ENCODE results near the gene SAMD4B. TPM values are rescaled to one million over a fixed set of nuclear protein-coding genes. Genes with fewer than 3 reads are reported as not detected.

The SAMD4B gene
- total and polyA plus RNA-seq, 2 of the 8 experiments (the other 6 are each of a cell fraction or from before 2014, with no cell fraction given), result 137 to 158 TPM

DNA sequence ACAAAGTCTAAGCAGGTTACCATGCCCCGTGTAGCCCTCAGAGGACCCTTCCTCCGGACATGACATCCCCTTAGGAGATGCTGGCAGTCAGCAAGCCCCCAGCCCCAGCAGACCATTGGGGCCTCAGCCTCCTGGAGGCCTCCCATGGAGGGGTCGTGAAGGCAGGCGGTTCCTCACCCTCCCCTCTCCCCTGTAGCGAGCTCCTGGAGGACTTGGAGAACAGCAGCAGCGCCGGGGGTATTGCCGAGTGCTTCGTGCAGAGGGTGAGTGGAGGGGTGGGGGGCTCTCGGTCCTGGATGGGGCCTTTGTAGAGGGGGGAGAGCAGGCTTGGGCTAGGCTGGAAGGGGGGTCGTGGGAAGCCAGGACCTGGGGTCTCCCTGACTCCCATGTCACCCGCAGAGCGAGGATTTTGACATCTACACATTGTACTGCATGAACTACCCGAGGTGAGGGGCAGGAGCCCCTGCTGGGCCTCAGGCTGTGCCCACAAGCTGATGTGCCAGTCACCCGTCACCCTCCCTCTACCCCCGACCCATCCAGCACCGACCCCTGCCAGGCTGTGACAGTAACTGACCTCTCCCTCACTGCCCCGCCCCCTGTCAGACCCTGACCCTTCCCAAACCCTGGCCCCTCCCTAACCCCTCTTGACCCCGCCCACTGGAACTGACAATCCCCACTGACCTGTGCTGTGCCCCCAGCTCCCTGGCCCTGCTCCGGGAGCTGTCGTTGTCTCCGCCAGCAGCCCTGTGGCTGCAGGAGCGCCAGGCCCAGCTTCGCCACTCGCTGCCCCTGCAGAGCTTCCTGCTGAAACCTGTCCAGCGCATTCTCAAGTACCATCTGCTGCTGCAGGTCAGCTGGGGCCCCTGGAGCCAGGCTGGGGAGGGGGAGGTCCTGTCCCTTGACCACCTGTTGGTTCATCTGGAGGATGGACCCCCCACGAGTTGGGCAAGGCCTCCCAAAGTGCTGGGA lies 74.2 kb downstream of the SAMD4B start:
- H4K91ac ChIP-seq (replicated peaks; ENCODE audit: insufficient read length, low read length), result no peak overlapping the region
- no peaks in the 10 kb centered on the region; the same call in 1 of the 2 replicates for H3K79me1 ChIP-seq (ENCODE audit: low read depth, low read length)
- peaks cover 7 to 22% of the 10 kb centered on the region in 2 experiments for H4K20me1 ChIP-seq (replicated peaks in 1 of 2; ENCODE audit: control insufficient read depth in 1 of 2, insufficient read depth in 2 of 2, low read length in 2 of 2)
- no peak overlapping the region for H3K23ac ChIP-seq (ENCODE audit: insufficient read length)
- H3K79me2 ChIP-seq (ENCODE audit: control insufficient read depth in 1 of 2, insufficient read depth in 2 of 2, low read length in 2 of 2), result peaks cover 6 to 17% of the 10 kb centered on the region in 2 experiments; a peak in 3 of 4 replicates
- no peaks in the 10 kb centered on the region for H3K27me3 ChIP-seq (replicated peaks in 1 of 4; ENCODE audit: control insufficient read depth in 3 of 4, extremely low read depth in 1 of 4, insufficient read depth in 3 of 4, low read length in 3 of 4)
- POLR2A ChIA-PET (ENCODE audit: partially characterized antibody), result interaction anchor here (0.6 to 25.7 kb wide), 8 partner anchors 9 to 1469 kb away, joined by 3 to 1154 read pairs (median 4); partner anchors contain the start of genes MED29, PAF1, RPS16 and SUPT5H
- H3K23me2 ChIP-seq (ENCODE audit: low read depth, low read length), result peaks cover 9% of the 10 kb centered on the region
- WGBS, 2 experiments (ENCODE audit: extremely low coverage in 1 of 2, insufficient coverage in 1 of 2, insufficient read length in 1 of 2, insufficient replicate concordance in 2 of 2, low coverage in 1 of 2, low lambda C conversion rate in 2 of 2, missing lambda C conversion rate in 1 of 2), result 86% methylated on average over 24 of the region's 27 CpGs; no CpG with 5 or more reads in 1 of the 2 experiments
- no peak overlapping the region for H3K18ac ChIP-seq (ENCODE audit: extremely low read depth, low read length)
- peak overlapping the region in 1 of 4 experiments; percentile 8; a peak in 2 of 8 replicates for H3K4me3 ChIP-seq (ENCODE audit: extremely low read depth in 1 of 4, insufficient read depth in 2 of 4, low read depth in 3 of 4, low read length in 4 of 4)
- H2BK120ac ChIP-seq (replicated peaks; ENCODE audit: low read depth, low read length), result no peak overlapping the region
- peak in 1 of 2 experiments; percentile 53 for DNase-seq (ENCODE audit: low read depth in 1 of 2, low spot score in 2 of 2)
- H2BK20ac ChIP-seq (ENCODE audit: low read length), result no peak overlapping the region
- H2BK15ac ChIP-seq (ENCODE audit: low read length), result no peak overlapping the region
- H2AFZ ChIP-seq (ENCODE audit: low read length), result no peak overlapping the region
- no peak for FAIRE-seq
- H4K5ac ChIP-seq (ENCODE audit: insufficient read length, low read depth, low read length), result no peak overlapping the region
- peak overlapping the region; percentile 17; the same call in 1 of the 2 replicates for H4K8ac ChIP-seq (ENCODE audit: extremely low read depth, insufficient read depth, low read length)
- no peak overlapping the region for H3K27ac ChIP-seq (ENCODE audit: low read depth, low read length)
- H3K9ac ChIP-seq (replicated peaks in 1 of 4; ENCODE audit: extremely low read depth in 1 of 4, low read depth in 3 of 4, low read length in 3 of 4), result no peak overlapping the region
- H3K4me1 ChIP-seq (replicated peaks in 1 of 4; ENCODE audit: control insufficient read depth in 3 of 4, insufficient read depth in 4 of 4, low read length in 3 of 4), result peaks cover 1 to 16% (median 8%) of the 10 kb centered on the region in 4 experiments; a peak in 6 of 7 replicates
- H3K14ac ChIP-seq (ENCODE audit: insufficient read length), result no peak overlapping the region
- peaks cover 5 to 25% (median 14%) of the 10 kb centered on the region in 4 experiments for H3K36me3 ChIP-seq (ENCODE audit: control insufficient read depth in 2 of 4, insufficient read depth in 4 of 4, low read length in 3 of 4)
- H2BK12ac ChIP-seq (ENCODE audit: low read depth, low read length), result no peak overlapping the region
- H2AK5ac ChIP-seq (ENCODE audit: low read depth, low read length), result no peak overlapping the region
- CTCF ChIA-PET (ENCODE audit: partially characterized antibody), result interaction anchor here (0.6 to 3.1 kb wide), 7 partner anchors 11 to 58 kb away, joined by 3 to 13 read pairs (median 4); partner anchors contain the start of gene RPS16
- no peaks in the 10 kb centered on the region for H3K9me3 ChIP-seq (ENCODE audit: insufficient read depth in 2 of 2, low read depth in 1 of 2, low read length in 1 of 2)
- no peak overlapping the region for H3K56ac ChIP-seq (replicated peaks; ENCODE audit: insufficient read length, low read depth, low read length)
- H3K4me2 ChIP-seq (ENCODE audit: insufficient read depth in 1 of 2, low read depth in 2 of 2, low read length in 2 of 2), result no peak overlapping the region
- no peak overlapping the region for H2BK5ac ChIP-seq (ENCODE audit: low read depth, low read length)
- no peak overlapping the region for H3K4ac ChIP-seq (replicated peaks; ENCODE audit: insufficient read length, low read depth, low read length)
- TF ChIP-seq CEBPB (IDR thresholded peaks at IDR 0.05; ENCODE audit: low read depth, low read length) (no peak), HDAC6 (IDR thresholded peaks at IDR 0.05; ENCODE audit: low read depth, low read length) (no peak), TBP (IDR thresholded peaks at IDR 0.05; ENCODE audit: low read depth, low read length) (no peak), SIN3A (conservative IDR thresholded peaks at IDR 0.05 in 1 of 2, IDR thresholded peaks at IDR 0.05 in 1 of 2; ENCODE audit: low read depth in 1 of 2, low read length in 2 of 2) (no peak), SAP30 (IDR thresholded peaks at IDR 0.05; ENCODE audit: insufficient read depth, insufficient replicate concordance, low read length) (no peak), SRF (IDR thresholded peaks at IDR 0.05; ENCODE audit: low read depth, low read length) (no peak), SP4 (IDR thresholded peaks at IDR 0.05; ENCODE audit: low read length) (no peak), KDM1A (IDR thresholded peaks at IDR 0.05; ENCODE audit: borderline replicate concordance, low read length) (no peak), POU5F1 (IDR thresholded peaks at IDR 0.05; ENCODE audit: low read depth, low read length) (no peak), ZNF274 (IDR thresholded peaks at IDR 0.05; ENCODE audit: borderline replicate concordance, extremely low read depth, low read length) (no peak), NANOG (IDR thresholded peaks at IDR 0.05; ENCODE audit: insufficient read depth, low read depth, low read length, poor library complexity, severe bottlenecking) (no peak)

Data from H1 (cell line).